NCI-H69 (cell line): ENCODE results near the gene HNRNPDL.
A peak's percentile ranks its signal among the peaks of the same experiment; 100 is the strongest.
"Not testable (repeated sequence)": the region's sequence is repeated elsewhere in the genome, so short reads cannot be mapped to it uniquely, and the experiment has no call there.

ENCODE experiments used
- DNase-seq: peaks from one replicate; lab custom pipeline; 2025; lab: John Stamatoyannopoulos, UW

The HNRNPDL gene

DNA sequence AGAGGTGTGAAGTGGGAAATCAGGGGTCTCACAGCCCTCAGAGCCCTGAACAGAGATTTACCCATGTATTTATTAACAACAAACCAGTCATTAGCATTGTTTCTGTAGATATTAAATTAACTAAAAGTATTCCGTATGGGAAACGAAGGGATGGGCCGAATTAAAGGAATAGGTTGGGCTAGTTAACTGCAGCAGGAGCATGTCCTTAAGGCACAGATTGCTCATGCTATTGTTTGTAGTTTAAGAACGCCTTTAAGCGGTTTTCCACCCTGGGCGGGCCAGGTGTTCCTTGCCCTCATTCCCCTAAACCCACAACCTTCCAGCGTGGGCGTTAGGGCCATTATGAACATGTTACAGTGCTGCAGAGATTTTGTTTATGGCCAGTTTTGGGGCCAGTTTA is 44.0 kb downstream of the HNRNPDL start:
- DNase-seq: not testable (repeated sequence)

DNA sequence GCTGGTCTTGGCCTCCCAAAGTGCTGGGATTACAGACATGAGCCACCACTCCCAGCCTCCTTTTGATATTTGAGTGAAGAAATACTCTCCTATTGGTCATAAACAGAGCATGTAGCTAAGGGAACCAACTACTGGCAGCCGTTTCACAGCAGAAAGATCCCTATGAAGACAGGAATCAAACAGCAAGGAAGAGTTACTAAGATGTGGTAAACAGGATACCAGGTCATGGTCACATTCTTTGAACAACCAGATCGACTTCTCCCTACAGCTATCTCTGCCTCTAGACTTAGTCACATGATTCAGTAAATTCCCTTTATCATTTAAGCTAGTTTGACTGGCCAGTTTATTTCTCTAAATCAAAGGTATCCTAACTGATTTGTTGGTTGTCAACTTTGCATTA is 47.5 kb downstream of the HNRNPDL start:
- DNase-seq: no peak

DNA sequence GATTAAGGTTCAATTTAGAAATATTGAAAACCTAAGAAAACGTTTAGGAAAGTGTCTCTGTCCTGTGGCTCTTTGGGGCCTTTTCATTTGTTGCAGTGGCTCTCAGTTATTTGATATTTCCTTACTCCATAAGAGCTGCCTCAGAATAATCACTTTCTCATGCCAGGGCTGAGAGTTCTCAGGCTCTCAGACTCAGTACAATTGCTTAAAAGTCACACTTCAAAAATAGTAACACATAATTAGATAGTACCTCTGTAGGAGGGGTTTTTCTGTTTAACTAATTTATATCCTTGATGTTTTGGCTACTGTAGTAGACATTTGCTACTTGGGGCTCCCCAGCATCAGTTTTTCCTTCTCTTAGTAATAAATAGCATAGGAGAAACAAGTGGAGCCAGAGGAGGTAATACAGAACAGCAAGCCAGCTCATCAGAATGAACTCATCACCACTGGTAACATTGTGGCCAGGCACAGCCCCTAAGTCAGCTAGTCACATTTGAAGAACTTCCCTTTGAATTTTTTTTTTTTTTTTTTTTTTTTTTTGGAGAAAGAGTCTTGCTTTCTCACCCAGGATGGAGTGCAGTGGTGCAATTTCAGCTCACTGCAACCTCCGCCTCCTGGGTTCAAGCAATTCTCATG is 48.5 kb downstream of the HNRNPDL start:
- DNase-seq: no peak

DNA sequence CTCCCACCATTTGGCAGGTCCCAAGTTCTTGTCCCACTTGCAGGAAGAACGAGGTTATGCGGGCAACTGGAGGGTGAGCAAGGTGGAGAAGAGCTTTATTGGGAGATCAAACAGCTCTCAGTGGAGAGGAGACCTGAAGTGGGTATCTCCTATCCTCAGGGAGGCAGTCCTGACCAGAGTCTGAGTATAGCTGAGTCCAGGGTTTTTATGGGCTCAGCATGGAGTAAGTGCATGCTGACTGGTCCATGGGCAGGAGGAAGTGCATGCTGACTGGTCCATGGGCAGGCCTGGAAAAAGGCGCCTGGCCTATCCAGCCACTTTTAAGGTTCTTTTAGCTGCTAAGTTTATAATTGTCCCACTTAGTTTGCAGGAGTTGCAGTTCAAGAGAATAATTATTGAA is 49.0 kb downstream of the HNRNPDL start:
- DNase-seq: no peak

DNA sequence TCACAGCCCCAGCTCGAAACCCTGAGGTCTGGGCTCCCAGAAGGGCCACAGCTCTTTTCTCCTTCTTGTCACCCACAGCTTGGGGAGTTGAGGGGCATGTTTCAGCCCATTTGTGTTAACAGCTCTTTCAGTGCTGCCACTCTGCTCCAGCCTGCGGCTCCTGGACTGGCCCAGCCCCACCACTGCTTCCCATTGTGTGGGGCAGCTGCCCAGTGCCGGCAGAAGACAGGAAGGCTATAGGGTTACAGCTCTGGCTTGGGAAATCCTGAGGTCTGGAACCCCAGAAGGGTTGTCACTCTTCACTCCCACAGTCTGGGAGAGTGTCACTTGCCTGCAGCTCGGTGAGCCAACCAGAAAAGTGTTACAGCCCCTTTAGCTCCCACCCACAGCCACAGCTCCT is 49.4 kb downstream of the HNRNPDL start:
- no peak for DNase-seq

DNA sequence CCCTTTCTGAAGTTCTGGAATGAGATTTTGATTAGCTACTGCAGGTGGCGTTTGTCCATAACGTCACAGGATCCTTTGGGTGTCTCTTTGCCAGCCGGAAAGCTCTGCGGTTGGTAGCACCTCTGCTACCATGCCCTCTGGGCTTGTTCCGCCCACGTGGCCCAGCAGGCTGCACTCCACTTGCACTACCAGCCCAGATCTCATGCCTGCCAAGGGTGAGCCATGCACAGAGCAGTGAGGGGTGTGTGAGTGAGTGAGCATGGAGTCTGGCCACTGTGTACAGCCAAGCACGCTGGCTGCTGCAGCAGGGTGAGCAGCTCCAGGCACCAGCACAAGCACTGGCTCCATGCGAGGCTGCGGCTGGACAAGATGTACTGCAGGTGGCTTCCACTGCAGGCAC is 49.9 kb downstream of the HNRNPDL start:
- no peak for DNase-seq

DNA sequence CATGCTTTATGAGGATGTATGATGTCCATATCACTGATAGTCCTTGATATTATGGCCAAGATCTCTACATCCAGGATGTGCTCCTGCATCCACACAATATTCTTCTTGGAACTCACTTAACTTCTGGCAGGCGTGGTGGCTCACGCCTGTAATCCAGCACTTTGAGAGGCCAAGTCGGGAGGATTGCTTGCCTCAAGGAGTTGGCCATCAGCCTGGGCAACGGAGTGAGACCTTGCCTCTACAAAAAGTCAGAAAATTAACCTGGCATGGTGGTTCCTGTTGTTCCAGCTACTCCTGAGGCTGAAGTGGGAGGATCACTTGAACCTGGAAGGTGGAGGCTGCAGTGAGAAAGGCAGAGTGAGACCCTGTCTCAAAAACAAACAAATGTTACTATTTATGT is 54.2 kb downstream of the HNRNPDL start:
- no peak for DNase-seq

DNA sequence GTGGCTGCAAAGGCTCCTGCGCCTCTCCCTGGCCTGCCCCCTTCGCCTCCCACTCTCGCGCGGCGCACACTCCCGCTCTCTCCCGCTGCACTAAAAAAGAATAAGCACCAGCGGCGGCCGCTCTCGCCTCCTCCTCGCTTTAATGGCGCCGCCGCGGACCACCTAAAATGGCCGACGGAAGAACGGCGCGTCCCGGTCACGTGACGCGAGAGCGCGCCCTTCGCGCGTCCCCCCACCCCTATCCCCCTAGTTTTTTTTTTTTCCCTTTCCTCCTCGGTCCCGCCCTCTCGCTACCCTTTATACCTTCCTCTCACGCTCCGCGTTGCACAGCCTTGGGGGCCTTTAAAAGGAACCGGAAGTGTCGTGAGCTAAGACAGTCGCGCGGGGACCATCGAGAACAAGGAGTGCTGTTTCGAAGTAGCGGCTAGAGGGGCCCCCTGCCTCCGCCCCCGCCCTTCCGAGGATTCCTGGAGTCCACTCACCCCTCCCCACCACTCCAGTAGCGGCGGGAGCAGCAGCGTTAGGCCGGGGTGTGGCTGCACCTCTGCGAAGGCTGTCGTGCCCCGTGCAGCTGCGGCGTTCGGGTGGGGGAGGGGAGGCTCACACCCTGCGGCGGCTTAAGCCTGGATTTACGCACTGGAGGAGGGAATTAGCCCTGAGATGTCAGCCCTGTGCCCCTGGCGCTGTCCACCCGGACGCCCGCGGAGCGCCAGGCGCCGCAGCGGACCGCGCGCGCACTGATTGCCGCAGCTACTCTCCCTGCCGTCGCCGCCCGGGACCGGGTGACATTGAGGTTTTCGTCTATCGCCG is 56.2 kb downstream of the HNRNPDL start, which contains the start of gene HNRNPD:
Gene HNRNPD, minus strand, starts transcription at position 176 of the 810 bp plus-strand sequence. CDS start 313 bp downstream, outside the sequence.
- peak; percentile 99 for DNase-seq

DNA sequence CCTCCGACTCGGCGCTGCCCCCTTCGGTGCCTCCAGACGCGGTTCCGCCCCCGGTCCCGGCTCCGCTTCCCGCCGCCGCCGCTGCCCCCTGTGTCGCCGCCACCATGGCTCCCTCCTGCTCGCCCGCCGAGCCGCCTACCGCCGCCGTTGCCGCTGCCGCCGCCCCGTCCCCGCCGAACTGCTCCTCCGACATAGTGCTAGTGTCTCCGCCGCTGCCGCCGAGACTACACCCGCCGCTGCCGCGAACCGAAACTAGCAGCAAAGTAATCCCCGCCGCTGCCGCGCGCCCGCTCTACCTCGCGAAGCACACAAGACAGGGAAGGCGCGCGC is 56.8 kb downstream of the HNRNPDL start:
- no peak for DNase-seq
